AG09309 (cell line): ENCODE data around the gene APOLD1.

Experiments used
- DNase-seq: peaks from one replicate; pipeline ENCODE4 v3.0.0-alpha.2; 2010; ENCODE audit warnings: low read depth
- H3K4me3 ChIP-seq: 2 replicates; pipeline ENCODE4 v1.5.1; 2011; ENCODE audit warnings: mild to moderate bottlenecking, low read depth, low read length, moderate library complexity; ENCODE audit not compliant: control insufficient read depth
- CTCF ChIP-seq: IDR thresholded peaks from 2 replicates; pipeline ENCODE4 v1.5.1; 2011; ENCODE audit warnings: mild to moderate bottlenecking, low read depth, low read length, inconsistent platforms; ENCODE audit not compliant: insufficient read depth, control insufficient read depth; ENCODE audit errors: missing control alignments

Gene APOLD1

DNA sequence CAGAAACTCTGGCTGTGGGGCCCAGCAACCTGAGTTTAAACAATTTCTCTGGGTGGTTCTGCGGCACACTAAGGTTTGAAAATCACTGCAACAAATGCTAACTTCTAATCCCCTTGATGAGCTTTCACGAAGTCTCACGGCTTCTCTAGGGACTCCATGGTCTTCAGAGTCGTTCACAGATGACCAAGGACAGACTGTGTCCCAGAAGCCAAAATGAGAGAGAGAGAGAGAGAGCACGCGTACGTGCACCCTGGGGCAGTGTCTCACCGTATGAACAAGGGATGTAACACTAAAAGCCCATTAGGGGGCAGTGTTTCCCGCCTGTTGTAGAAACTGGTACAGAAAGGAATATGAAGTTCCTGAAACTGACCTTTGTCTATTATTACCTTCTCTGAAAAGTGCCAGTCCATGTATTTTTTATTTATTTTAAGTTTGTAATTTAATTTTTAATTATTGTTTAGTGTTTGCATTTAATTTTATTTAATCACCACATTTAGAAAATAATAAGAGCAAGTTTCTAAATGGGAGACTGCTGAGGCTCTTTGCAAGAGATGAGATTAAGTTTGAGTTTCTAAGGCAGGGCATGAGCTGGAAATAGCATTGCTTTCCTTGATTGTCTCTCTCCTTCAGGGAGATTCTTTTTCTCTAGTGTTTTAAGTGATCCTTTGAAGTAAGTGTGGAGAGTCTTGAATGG, 3.4 kb downstream of the APOLD1 start:
- TF ChIP-seq CTCF, result peak; percentile 69
- H3K4me3 ChIP-seq, result no peak overlapping the region
- DNase-seq, result peak; percentile 38

- H3K4me3 ChIP-seq, result no peak overlapping the region
- no peak for DNase-seq
- TF ChIP-seq CTCF, result no peak
These were observed 5.5 kb downstream of the APOLD1 start for GRCh38 chr12:12790956-12791355.

- no peak overlapping the region for H3K4me3 ChIP-seq
- TF ChIP-seq CTCF, result no peak
- no peak for DNase-seq
These were observed 6.4 kb downstream of the APOLD1 start for GRCh38 chr12:12791756-12792369.

DNA sequence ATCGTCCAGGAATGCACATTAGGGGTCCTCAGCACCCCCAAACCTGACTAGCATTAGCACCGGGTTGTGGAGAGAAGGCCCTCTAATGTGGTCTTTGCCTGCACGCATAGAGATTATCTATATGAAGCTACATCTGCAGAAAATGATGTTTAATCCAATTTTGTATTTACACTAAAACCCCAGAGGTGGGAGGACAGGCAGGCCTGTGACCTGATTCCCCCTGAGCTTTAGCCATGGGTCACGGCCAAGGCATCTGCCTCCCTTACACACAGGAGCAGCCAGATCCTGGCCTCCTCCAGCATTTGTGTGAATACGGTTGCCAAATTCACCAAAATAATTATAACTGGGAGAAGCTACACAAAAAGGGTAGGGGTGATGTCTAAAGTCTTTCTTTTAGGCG, 7.0 kb downstream of the APOLD1 start:
- H3K4me3 ChIP-seq, result no peak overlapping the region
- no peak for TF ChIP-seq CTCF
- DNase-seq, result no peak

GRCh38 chr12:12794686-12795085, 9.2 kb downstream of the APOLD1 start:
- DNase-seq, result no peak
- H3K4me3 ChIP-seq, result no peak overlapping the region
- TF ChIP-seq CTCF, result no peak

DNA sequence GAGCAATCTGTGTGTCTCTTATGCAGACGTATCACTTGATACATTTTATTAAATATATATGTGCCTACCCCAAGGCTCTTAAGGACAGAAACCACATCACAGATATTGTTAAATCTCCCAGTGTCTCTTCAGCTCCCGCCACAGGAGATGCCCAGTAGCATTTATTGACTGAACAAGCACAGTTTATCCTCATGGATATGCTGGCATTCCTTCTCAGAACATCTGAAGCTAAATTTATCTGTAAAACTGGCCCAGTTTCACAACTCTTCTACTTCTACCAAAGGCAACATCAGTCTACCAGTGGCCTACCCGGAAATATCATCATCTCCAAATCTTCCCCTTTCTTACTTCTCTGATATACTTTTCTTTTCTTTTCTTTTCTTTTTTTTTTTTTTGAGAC, 10.7 kb downstream of the APOLD1 start:
- TF ChIP-seq CTCF, result no peak
- no peak for DNase-seq
- H3K4me3 ChIP-seq, result no peak overlapping the region
